ENCODE measurements around the gene CES3. TPM values are rescaled to one million over a fixed set of nuclear protein-coding genes. Genes with fewer than 3 reads are reported as not detected.
A peak's percentile ranks its signal among the peaks of the same experiment; 100 is the strongest.

Gene CES3
- total and polyA plus RNA-seq, 9 of the 15 experiments (the other 6 are each of a cell fraction or from before 2014, with no cell fraction given), result 0.06 to 2.2 (median 0.68) TPM

DNA sequence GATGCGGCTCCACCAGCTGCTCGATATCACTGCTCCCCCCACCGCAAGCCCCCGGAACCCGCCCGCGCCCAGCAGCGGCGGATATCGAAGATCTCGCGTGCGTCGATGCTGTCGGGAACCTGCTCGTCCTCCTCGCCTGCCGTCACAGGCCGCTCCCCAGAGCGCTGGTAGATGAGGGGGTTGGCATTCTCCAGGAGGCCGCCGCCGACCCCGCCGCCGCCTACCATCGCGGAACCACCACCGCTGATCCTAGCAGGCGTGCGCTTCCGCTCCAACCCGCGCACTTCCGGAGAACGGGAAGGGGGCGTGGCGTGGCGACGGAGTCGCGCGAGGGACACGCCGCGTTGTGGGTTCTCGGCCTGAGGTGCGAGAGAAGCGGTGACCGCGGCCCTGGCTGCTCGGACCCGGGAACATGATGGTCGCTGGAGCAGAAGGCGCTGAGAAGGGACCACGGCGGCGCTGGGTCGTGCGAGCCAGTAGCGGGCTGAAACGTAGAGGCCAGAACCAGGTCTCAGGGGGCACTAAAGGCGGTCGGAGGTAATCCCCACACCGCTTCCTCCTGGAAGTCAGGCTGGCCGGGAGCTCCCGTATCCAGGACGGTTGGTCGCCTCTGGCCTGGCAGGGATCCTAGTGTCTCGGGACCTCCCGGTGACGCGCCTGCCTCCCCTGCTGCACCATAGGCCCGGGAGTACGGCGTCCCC, 26.8 kb upstream of the CES3 start, which contains the start of gene CIAO2B (continued):
- TF ChIP-seq SPI1 (IDR thresholded peaks at IDR 0.05; ENCODE audit: borderline replicate concordance, low read depth, low read length), result peak; percentile 58; the same call in 1 of the 2 replicates
- no peak for TF ChIP-seq CEBPB (tag; IDR thresholded peaks at IDR 0.05)
- no peak for TF ChIP-seq SMAD4 (CRISPR knock-in tag; conservative IDR thresholded peaks at IDR 0.05)
- TF ChIP-seq, protein P1, sequence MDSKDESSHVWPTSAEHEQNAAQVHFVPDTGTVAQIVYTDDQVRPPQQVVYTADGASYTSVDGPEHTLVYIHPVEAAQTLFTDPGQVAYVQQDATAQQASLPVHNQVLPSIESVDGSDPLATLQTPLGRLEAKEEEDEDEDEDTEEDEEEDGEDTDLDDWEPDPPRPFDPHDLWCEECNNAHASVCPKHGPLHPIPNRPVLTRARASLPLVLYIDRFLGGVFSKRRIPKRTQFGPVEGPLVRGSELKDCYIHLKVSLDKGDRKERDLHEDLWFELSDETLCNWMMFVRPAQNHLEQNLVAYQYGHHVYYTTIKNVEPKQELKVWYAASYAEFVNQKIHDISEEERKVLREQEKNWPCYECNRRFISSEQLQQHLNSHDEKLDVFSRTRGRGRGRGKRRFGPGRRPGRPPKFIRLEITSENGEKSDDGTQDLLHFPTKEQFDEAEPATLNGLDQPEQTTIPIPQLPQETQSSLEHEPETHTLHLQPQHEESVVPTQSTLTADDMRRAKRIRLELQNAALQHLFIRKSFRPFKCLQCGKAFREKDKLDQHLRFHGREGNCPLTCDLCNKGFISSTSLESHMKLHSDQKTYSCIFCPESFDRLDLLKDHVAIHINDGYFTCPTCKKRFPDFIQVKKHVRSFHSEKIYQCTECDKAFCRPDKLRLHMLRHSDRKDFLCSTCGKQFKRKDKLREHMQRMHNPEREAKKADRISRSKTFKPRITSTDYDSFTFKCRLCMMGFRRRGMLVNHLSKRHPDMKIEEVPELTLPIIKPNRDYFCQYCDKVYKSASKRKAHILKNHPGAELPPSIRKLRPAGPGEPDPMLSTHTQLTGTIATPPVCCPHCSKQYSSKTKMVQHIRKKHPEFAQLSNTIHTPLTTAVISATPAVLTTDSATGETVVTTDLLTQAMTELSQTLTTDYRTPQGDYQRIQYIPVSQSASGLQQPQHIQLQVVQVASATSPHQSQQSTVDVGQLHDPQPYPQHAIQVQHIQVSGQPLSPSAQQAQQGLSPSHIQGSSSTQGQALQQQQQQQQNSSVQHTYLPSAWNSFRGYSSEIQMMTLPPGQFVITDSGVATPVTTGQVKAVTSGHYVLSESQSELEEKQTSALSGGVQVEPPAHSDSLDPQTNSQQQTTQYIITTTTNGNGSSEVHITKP (IDR thresholded peaks at IDR 0.05; ENCODE audit: partially characterized antibody), result peak; percentile 16
- TF ChIP-seq, protein P2, sequence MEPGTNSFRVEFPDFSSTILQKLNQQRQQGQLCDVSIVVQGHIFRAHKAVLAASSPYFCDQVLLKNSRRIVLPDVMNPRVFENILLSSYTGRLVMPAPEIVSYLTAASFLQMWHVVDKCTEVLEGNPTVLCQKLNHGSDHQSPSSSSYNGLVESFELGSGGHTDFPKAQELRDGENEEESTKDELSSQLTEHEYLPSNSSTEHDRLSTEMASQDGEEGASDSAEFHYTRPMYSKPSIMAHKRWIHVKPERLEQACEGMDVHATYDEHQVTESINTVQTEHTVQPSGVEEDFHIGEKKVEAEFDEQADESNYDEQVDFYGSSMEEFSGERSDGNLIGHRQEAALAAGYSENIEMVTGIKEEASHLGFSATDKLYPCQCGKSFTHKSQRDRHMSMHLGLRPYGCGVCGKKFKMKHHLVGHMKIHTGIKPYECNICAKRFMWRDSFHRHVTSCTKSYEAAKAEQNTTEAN (CRISPR knock-in tag; IDR thresholded peaks at IDR 0.05), result no peak
- 0 out of 2 replicates have a peak, but pooled peaks have one; percentile 45 for TF ChIP-seq FOXK1 (CRISPR knock-in tag; IDR thresholded peaks at IDR 0.05; ENCODE audit: borderline replicate concordance)
- TF ChIP-seq, protein P3, sequence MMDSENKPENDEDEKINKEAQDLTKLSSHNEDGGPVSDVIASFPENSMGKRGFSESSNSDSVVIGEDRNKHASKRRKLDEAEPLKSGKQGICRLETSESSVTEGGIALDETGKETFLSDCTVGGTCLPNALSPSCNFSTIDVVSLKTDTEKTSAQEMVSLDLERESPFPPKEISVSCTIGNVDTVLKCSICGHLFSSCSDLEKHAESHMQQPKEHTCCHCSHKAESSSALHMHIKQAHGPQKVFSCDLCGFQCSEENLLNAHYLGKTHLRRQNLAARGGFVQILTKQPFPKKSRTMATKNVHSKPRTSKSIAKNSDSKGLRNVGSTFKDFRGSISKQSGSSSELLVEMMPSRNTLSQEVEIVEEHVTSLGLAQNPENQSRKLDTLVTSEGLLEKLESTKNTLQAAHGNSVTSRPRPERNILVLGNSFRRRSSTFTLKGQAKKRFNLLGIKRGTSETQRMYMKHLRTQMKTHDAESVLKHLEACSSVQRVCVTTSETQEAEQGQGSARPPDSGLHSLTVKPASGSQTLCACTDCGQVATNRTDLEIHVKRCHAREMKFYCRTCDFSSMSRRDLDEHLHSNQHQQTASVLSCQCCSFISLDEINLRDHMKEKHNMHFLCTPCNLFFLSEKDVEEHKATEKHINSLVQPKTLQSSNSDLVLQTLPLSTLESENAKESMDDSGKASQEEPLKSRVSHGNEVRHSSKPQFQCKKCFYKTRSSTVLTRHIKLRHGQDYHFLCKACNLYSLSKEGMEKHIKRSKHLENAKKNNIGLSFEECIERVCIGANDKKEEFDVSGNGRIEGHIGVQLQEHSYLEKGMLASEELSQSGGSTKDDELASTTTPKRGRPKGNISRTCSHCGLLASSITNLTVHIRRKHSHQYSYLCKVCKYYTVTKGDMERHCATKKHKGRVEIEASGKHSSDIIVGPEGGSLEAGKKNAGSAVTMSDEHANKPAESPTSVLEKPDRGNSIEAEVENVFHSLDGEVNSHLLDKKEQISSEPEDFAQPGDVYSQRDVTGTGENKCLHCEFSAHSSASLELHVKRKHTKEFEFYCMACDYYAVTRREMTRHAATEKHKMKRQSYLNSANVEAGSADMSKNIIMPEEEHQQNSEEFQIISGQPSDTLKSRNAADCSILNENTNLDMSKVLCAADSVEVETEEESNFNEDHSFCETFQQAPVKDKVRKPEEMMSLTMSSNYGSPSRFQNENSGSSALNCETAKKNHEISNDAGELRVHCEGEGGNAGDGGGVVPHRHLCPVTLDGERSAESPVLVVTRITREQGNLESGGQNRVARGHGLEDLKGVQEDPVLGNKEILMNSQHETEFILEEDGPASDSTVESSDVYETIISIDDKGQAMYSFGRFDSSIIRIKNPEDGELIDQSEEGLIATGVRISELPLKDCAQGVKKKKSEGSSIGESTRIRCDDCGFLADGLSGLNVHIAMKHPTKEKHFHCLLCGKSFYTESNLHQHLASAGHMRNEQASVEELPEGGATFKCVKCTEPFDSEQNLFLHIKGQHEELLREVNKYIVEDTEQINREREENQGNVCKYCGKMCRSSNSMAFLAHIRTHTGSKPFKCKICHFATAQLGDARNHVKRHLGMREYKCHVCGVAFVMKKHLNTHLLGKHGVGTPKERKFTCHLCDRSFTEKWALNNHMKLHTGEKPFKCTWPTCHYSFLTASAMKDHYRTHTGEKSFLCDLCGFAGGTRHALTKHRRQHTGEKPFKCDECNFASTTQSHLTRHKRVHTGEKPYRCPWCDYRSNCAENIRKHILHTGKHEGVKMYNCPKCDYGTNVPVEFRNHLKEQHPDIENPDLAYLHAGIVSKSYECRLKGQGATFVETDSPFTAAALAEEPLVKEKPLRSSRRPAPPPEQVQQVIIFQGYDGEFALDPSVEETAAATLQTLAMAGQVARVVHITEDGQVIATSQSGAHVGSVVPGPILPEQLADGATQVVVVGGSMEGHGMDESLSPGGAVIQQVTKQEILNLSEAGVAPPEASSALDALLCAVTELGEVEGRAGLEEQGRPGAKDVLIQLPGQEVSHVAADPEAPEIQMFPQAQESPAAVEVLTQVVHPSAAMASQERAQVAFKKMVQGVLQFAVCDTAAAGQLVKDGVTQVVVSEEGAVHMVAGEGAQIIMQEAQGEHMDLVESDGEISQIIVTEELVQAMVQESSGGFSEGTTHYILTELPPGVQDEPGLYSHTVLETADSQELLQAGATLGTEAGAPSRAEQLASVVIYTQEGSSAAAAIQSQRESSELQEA (IDR thresholded peaks at IDR 0.05; ENCODE audit: low read depth), result peak; percentile 96
- 0 out of 2 replicates have a peak, but pooled peaks have one; percentile 14 for TF ChIP-seq SMAD3 (CRISPR knock-in tag; conservative IDR thresholded peaks at IDR 0.05)
- peak; percentile 74 for TF ChIP-seq SAP30 (IDR thresholded peaks at IDR 0.05; ENCODE audit: borderline replicate concordance, insufficient read depth, low read depth, low read length, poor library complexity, severe bottlenecking)
- TF ChIP-seq ELF2 (CRISPR knock-in tag; IDR thresholded peaks at IDR 0.05), result peak; percentile 89
- TF ChIP-seq PTBP1 (IDR thresholded peaks at IDR 0.05; ENCODE audit: low read depth, low read length), result no peak
- TF ChIP-seq CBX3 (IDR thresholded peaks at IDR 0.05; ENCODE audit: borderline replicate concordance in 1 of 2, low read length in 2 of 2), result peak in 1 of 2 experiments; percentile 65; a peak in 1 of 3 replicates

Measured in K562 (cell line).